Measurements from ENCODE around the gene PPIP5K1.

The PPIP5K1 gene

GRCh38 chr15:43517354-43518196 is 72.4 kb downstream of the PPIP5K1 start, which contains the start of gene MAP1A:
MAP1A (plus strand) TSS chr15:43517608; CDS start chr15:43521474, 3,866 bp downstream.
- no peak for DNase-seq (ENCODE audit: low read depth)

DNA sequence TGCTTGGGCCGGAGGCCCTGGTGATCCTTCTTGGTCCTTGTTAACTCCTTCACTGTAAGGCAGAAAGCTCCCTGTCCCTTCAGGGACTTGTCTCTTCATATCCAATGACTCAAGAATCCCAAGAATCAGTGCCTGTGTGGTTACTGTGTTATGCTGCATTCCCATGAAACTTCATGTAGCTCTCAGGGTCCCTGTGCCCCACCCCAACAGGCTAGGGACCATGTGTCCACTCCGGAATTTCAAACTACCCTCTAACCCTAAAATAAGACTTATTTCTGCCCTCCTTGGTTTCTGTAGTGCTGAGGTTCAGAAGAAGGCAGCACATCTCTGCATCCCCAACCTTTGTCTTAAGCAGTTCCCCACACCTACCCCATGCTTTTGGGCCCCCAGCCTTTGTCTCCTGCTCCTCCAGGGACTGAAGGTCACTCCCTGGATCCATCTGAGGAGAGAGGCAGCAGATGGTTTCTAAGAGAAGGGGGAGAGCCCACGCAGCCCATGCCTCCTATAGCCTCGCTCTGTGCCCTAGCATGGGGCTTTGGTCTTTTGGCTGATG is 73.1 kb downstream of the PPIP5K1 start:
- DNase-seq (ENCODE audit: low read depth): no peak

- no peak for DNase-seq (ENCODE audit: low read depth)
These were observed 73.8 kb downstream of the PPIP5K1 start for GRCh38 chr15:43516185-43516584.

- DNase-seq (ENCODE audit: low read depth): no peak
These were observed 74.3 kb downstream of the PPIP5K1 start for GRCh38 chr15:43515741-43516140.

- no peak for DNase-seq (ENCODE audit: low read depth)
These were observed 75.6 kb downstream of the PPIP5K1 start for GRCh38 chr15:43514241-43515057.

- DNase-seq (ENCODE audit: low read depth): no peak
These were observed 76.5 kb downstream of the PPIP5K1 start for GRCh38 chr15:43513550-43513949.

DNA sequence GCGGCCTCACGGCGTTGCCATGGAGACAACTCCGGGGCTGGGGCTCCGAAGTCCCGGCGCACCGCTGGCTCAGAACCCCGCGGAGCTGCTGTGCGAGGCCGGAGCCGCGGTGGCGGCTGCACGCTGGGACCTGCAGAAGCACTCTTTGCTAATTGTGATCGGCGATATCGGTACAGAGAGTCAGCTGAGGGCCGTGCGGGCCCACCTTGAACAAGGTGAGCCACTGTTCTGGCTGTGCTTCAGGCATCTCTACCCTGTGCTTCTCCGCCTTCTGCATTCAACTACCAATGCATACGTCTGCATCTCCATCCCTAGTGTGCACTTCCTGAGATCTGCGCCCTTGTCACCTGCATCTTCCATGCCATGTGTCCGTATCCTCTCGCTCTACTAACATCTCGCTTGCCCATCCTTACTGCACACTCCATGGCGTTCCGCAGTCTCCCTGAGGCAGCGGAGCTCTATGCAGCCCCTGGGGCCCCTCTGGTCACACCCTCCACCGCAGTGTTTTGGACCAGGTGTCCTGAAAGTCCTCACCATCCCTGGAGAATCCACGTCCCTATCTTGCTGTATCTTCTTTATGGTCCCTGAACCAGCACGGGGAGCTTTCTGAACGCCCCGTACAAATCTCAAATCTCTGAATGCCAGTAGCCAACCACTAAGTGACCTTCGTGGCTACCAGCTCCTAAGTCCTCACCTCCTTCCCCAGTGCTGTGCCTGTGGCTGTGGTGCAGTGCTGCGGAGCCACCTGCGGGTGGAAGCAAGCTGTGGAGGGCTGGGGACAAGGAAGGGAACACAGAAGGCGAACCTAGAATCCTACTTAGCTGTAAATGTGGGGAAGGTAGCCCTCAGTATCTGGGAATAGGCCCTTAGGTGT is 78.8 kb downstream of the PPIP5K1 start:
- no peak for DNase-seq (ENCODE audit: low read depth)

- DNase-seq (ENCODE audit: low read depth): peak; percentile 91
These were observed 79.6 kb downstream of the PPIP5K1 start for GRCh38 chr15:43510200-43511011.

DNA sequence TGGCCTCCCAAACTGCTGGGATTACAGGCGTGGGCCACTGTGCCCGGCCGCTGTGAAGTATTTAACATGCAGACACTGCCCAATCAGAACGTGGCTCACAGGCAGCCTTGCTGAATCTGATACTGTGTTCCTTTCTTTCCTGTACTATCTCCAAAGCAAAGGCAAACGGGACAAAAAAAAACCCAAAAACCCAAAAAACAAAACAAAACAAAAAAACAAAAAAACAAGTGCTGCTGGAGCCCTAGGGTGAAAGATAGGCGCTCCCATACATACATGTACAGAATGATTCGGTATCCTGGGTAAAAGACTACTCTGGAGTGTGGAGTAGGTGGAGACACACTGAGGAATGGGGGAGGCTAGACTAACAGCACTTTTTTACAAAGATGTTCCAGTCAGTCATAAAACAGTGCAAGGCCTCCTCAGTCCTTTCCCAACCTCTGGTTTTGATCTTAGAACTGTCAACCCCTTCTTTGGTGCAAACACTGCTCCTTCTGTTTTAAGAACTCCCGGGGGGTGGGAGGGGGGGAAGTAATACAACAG is 80.3 kb downstream of the PPIP5K1 start:
- DNase-seq (ENCODE audit: low read depth): no peak

- DNase-seq (ENCODE audit: low read depth): no peak
These were observed 80.9 kb downstream of the PPIP5K1 start for GRCh38 chr15:43508991-43509659.

- no peak for DNase-seq (ENCODE audit: low read depth)
These were observed 81.6 kb downstream of the PPIP5K1 start for GRCh38 chr15:43508421-43508820.

- no peak for DNase-seq (ENCODE audit: low read depth)
These were observed 84.3 kb downstream of the PPIP5K1 start for GRCh38 chr15:43505738-43506137.

- no peak for DNase-seq (ENCODE audit: low read depth)
These were observed 90.4 kb downstream of the PPIP5K1 start for GRCh38 chr15:43499635-43500034.

DNA sequence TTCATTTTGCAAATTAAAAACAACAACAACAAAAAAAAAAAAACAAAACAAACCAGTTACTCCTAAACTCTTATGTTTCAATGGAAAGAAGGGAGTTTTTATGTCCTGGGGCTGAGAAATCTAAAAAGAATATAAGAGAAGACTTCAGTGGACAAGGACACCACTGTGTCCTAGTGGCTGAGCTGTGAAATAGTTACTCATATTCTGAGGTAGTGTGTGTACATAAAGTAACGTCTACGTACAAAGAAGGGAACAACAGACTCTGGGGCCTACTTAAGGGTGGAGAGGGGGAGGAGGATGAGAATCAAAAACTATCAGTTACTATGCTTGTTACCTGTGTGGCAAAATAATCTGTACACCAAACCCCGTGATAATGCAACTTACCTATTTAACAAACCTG is 91.0 kb downstream of the PPIP5K1 start:
- DNase-seq (ENCODE audit: low read depth): no peak

GRCh38 chr15:43493703-43494472 is 96.1 kb downstream of the PPIP5K1 start:
- no peak for DNase-seq (ENCODE audit: low read depth)

DNA sequence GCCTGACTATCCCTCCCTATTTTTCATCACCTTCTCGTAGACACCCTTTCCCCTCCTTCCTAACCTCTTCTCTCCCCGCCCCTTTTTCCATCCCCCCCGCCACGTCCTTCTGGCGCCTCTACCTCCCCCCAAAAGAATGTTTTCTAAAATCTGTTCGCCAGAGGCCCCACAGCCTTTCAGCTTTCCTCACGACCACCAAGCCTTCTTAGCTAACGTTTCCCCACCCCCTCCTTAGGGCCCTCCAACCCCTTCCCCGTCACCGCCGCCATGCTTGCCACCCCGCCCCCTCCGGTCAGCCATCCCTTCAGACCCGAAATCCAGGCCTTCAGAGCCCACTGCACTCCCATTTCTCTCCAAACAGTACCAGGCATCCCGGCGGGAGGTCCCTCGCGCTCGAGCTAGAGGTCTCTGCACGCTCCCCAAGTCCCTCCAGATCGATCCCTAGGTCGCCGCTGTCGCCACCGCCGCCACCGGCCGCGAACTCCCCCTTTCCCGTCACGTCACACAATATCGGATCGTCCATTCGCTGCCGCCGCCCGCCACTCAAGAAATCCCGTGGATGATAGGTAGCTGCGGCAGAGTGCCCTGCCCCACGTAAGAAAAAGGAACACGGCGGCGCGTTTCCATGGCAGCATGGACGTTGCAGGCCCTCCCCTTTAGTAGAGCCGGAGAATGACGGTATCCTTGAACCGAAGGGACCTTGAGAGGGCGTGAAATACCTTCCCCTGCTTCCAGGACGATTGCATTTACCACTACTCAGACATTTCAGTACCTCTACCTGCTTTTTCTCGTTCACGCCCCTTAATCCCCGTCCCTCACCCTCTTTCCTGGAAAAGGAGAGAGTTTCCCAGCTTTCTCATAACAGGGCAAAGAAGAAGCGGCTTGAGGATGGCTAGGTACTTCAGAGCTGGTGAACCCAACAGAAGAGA is 97.1 kb downstream of the PPIP5K1 start, which contains the start of gene TP53BP1:
TP53BP1 (minus strand) TSS at position 484 of the 929 bp plus-strand sequence; CDS start at position 371, 113 bp downstream.
- DNase-seq (ENCODE audit: low read depth): peak; percentile 95

DNA sequence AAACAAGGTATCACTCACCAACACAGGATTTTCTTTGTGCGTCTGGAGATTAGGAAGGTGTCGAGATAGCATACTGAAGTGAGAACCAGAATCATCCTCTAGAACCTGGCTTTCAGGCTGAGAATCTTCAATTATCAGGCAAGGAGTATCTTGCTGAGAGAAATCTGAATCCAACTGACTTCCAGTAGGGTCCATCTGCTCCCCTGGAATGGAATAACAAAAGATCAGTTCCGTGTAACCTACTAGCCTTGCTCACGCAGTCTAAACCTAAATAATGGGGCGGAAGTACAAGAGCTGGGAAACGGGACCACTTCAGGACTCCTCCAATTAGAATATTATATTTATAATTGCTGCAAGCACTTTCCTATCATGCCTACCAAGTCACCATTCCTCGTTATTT is 97.7 kb downstream of the PPIP5K1 start:
- no peak for DNase-seq (ENCODE audit: low read depth)

- no peak for DNase-seq (ENCODE audit: low read depth)
These were observed 100.8 kb downstream of the PPIP5K1 start for GRCh38 chr15:43489191-43489590.

All from T follicular helper cell (primary cell).